GM19328 (cell line): ENCODE results near the gene EPHB2.

Experiments used
- ATAC-seq: cut with Tn5 transposase; IDR thresholded peaks from one replicate; pipeline ENCODE4 v1.9.1; 2021; ENCODE audit warnings: mild to moderate bottlenecking, moderate library complexity; ENCODE audit not compliant: unreplicated experiment

EPHB2 gene

GRCh38 chr1:22815421-22816066 lies 104.9 kb downstream of the EPHB2 start:
- ATAC-seq: no peak

GRCh38 chr1:22816067-22816775 lies 105.6 kb downstream of the EPHB2 start:
- no peak for ATAC-seq

GRCh38 chr1:22816803-22817202 lies 106.2 kb downstream of the EPHB2 start:
- no peak for ATAC-seq

- ATAC-seq: no peak
Measured at GRCh38 chr1:22817462-22817861, 106.8 kb downstream of the EPHB2 start.

GRCh38 chr1:22818061-22818770 lies 107.6 kb downstream of the EPHB2 start:
- ATAC-seq: no peak

GRCh38 chr1:22819361-22819760 lies 108.7 kb downstream of the EPHB2 start:
- no peak for ATAC-seq

- ATAC-seq: no peak
Measured at GRCh38 chr1:22821027-22821426, 110.4 kb downstream of the EPHB2 start.

- ATAC-seq: no peak
Measured at GRCh38 chr1:22822371-22822770, 111.7 kb downstream of the EPHB2 start.

- ATAC-seq: no peak
Measured at GRCh38 chr1:22824466-22824865, 113.8 kb downstream of the EPHB2 start.

- ATAC-seq: no peak
Measured at GRCh38 chr1:22824975-22825374, 114.3 kb downstream of the EPHB2 start.

- no peak for ATAC-seq
Measured at GRCh38 chr1:22825486-22826189, 115.0 kb downstream of the EPHB2 start.

GRCh38 chr1:22826604-22827580 lies 116.3 kb downstream of the EPHB2 start:
- ATAC-seq: no peak

GRCh38 chr1:22827666-22828483 lies 117.2 kb downstream of the EPHB2 start:
- no peak for ATAC-seq

- ATAC-seq: no peak
Measured at GRCh38 chr1:22828484-22829308, 118.1 kb downstream of the EPHB2 start.

- no peak for ATAC-seq
Measured at GRCh38 chr1:22829309-22829989, 118.8 kb downstream of the EPHB2 start.

GRCh38 chr1:22830041-22830566 lies 119.5 kb downstream of the EPHB2 start:
- no peak for ATAC-seq

GRCh38 chr1:22830757-22831340 lies 120.2 kb downstream of the EPHB2 start:
- no peak for ATAC-seq
